KMS-11 (cell line): Measurements from ENCODE around the gene RUNX1.

Source experiments
- H2AFZ ChIP-seq: fragments of 200-600 bp; sonication (generic); 2 replicates; pipeline ENCODE4 v1.6.1; 2016; ENCODE audit warnings: antibody characterized with exemption, mixed run types, low read depth
- H3K27ac ChIP-seq: fragments of 200-600 bp; sonication (generic); 2 replicates; pipeline ENCODE4 v1.6.1; 2016; ENCODE audit warnings: mild to moderate bottlenecking, mixed run types
- H3K27me3 ChIP-seq: fragments of 200-600 bp; sonication (generic); 2 replicates; pipeline ENCODE4 v1.6.1; 2017; ENCODE audit warnings: mild to moderate bottlenecking, low read depth, mixed run types, moderate library complexity; ENCODE audit not compliant: insufficient read depth
- H3K36me3 ChIP-seq: fragments of 200-600 bp; sonication (generic); 2 replicates; pipeline ENCODE4 v1.6.1; 2017; ENCODE audit warnings: mild to moderate bottlenecking, mixed run types; ENCODE audit not compliant: insufficient read depth
- H3K4me1 ChIP-seq: fragments of 200-600 bp; sonication (generic); 2 replicates; pipeline ENCODE4 v1.6.1; 2016; ENCODE audit warnings: mild to moderate bottlenecking, low read depth, mixed run types; ENCODE audit not compliant: poor library complexity, severe bottlenecking
- H3K4me2 ChIP-seq: fragments of 200-600 bp; sonication (generic); 2 replicates; pipeline ENCODE4 v1.7.0; 2016; ENCODE audit warnings: mild to moderate bottlenecking, mixed run types
- H3K4me3 ChIP-seq: fragments of 200-600 bp; sonication (generic); IDR thresholded peaks from 2 replicates; pipeline ENCODE4 v1.6.1; 2017; ENCODE audit warnings: low read depth, low read length, mixed read lengths; ENCODE audit not compliant: insufficient read depth
- H3K79me2 ChIP-seq: fragments of 200-600 bp; sonication (generic); 2 replicates; pipeline ENCODE4 v1.6.1; 2016; ENCODE audit warnings: low read depth, mixed run types; ENCODE audit not compliant: insufficient read depth
- H3K9ac ChIP-seq: fragments of 200-600 bp; sonication (generic); 2 replicates; pipeline ENCODE4 v1.6.1; 2016; ENCODE audit warnings: mild to moderate bottlenecking, mixed run types
- H4K20me1 ChIP-seq: fragments of 200-600 bp; sonication (generic); 2 replicates; pipeline ENCODE4 v1.6.1; 2016; ENCODE audit warnings: mild to moderate bottlenecking, mixed run types; ENCODE audit not compliant: insufficient read depth
- CTCF ChIP-seq: fragments of 200-600 bp; sonication (generic); conservative IDR thresholded peaks from 2 replicates; pipeline ENCODE4 v1.6.1; 2017; ENCODE audit warnings: low read depth, mild to moderate bottlenecking, antibody characterized with exemption, low read length, moderate library complexity, mixed read lengths

The RUNX1 gene

GRCh38 chr21:34941162-34941561 lies 107.9 kb downstream of the RUNX1 start:
- Histone ChIP-seq H3K79me2 (no peaks in the 10 kb centered on the region), H3K4me2 (no peak overlapping the region), H3K4me3 (no peak overlapping the region), H3K27me3 (peaks cover 3% of the 10 kb centered on the region; the same call in 1 of the 2 replicates), H3K36me3 (no peaks in the 10 kb centered on the region), H3K27ac (no peak overlapping the region), H3K4me1 (no peaks in the 10 kb centered on the region), H3K9ac (no peak overlapping the region), H4K20me1 (no peaks in the 10 kb centered on the region), H2AFZ (no peak overlapping the region)
- no peak for TF ChIP-seq CTCF

- Histone ChIP-seq H3K36me3 (no peaks in the 10 kb centered on the region), H3K27me3 (peaks cover under 1% of the 10 kb centered on the region; the same call in 1 of the 2 replicates), H3K4me2 (no peak overlapping the region), H3K9ac (no peak overlapping the region), H3K4me3 (no peak overlapping the region), H3K4me1 (no peaks in the 10 kb centered on the region), H4K20me1 (no peaks in the 10 kb centered on the region), H3K79me2 (no peaks in the 10 kb centered on the region), H3K27ac (no peak overlapping the region), H2AFZ (no peak overlapping the region)
- TF ChIP-seq CTCF = no peak
These were observed 109.3 kb downstream of the RUNX1 start for GRCh38 chr21:34939673-34940331.

GRCh38 chr21:34938089-34938764 lies 110.9 kb downstream of the RUNX1 start:
- Histone ChIP-seq H3K4me1 (peaks cover 6% of the 10 kb centered on the region), H3K79me2 (no peaks in the 10 kb centered on the region), H3K36me3 (no peaks in the 10 kb centered on the region), H3K27ac (no peak overlapping the region), H4K20me1 (no peaks in the 10 kb centered on the region), H2AFZ (no peak overlapping the region), H3K27me3 (no peaks in the 10 kb centered on the region), H3K9ac (no peak overlapping the region), H3K4me3 (no peak overlapping the region), H3K4me2 (no peak overlapping the region)
- TF ChIP-seq CTCF = no peak

GRCh38 chr21:34936883-34937563 lies 112.1 kb downstream of the RUNX1 start:
- H3K9ac ChIP-seq = no peak overlapping the region
- H3K27ac ChIP-seq = no peak overlapping the region
- H3K4me3 ChIP-seq = no peak overlapping the region
- peaks cover 6% of the 10 kb centered on the region for H3K4me1 ChIP-seq
- H2AFZ ChIP-seq = no peak overlapping the region
- H3K79me2 ChIP-seq = no peaks in the 10 kb centered on the region
- no peaks in the 10 kb centered on the region for H3K36me3 ChIP-seq
- H3K27me3 ChIP-seq = no peaks in the 10 kb centered on the region
- no peak overlapping the region for H3K4me2 ChIP-seq
- no peaks in the 10 kb centered on the region for H4K20me1 ChIP-seq
- TF ChIP-seq CTCF = no peak
